ENCODE data around the gene TSSK3.
A peak's percentile ranks its signal among the peaks of the same experiment; 100 is the strongest.

Gene TSSK3

GRCh38 chr1:32362474-32363313, at the start of gene TSSK3, which contains the start of gene FAM229A:
Gene TSSK3 (plus strand): TSS chr1:32362539. CDS start chr1:32362702, 163 bp downstream.
Gene FAM229A (minus strand): TSS chr1:32362485. CDS start chr1:32362091, 394 bp downstream.
- no peak for DNase-seq

- DNase-seq: no peak
These were observed 45.4 kb upstream of the TSSK3 start for GRCh38 chr1:32316903-32317277.

GRCh38 chr1:32318127-32318869, 44.0 kb upstream of the TSSK3 start:
- no peak for DNase-seq

GRCh38 chr1:32321712-32322291, 40.5 kb upstream of the TSSK3 start:
- DNase-seq: peak; percentile 18

GRCh38 chr1:32327204-32327603, 35.1 kb upstream of the TSSK3 start:
- no peak for DNase-seq

GRCh38 chr1:32329931-32330466, 32.3 kb upstream of the TSSK3 start:
- DNase-seq: no peak

- no peak for DNase-seq
These were observed 31.7 kb upstream of the TSSK3 start for GRCh38 chr1:32330558-32331151.

GRCh38 chr1:32331549-32331948, 30.8 kb upstream of the TSSK3 start:
- no peak for DNase-seq

GRCh38 chr1:32332290-32333079, 29.9 kb upstream of the TSSK3 start:
- no peak for DNase-seq

GRCh38 chr1:32333251-32333963, 28.9 kb upstream of the TSSK3 start:
- DNase-seq: no peak

GRCh38 chr1:32334274-32334861, 28.0 kb upstream of the TSSK3 start:
- no peak for DNase-seq

GRCh38 chr1:32334864-32335534, 27.3 kb upstream of the TSSK3 start:
- DNase-seq: peak; percentile 52

GRCh38 chr1:32335535-32335789, 26.9 kb upstream of the TSSK3 start:
- no peak for DNase-seq

- peak; percentile 83 for DNase-seq
These were observed 26.3 kb upstream of the TSSK3 start, which contains the start of gene MARCKSL1 for GRCh38 chr1:32335790-32336590. Gene MARCKSL1 (minus strand): TSS chr1:32336233. CDS start chr1:32336033, 200 bp downstream.

- DNase-seq: no peak
These were observed 25.8 kb upstream of the TSSK3 start for GRCh38 chr1:32336591-32336932.

- peak; percentile 65 for DNase-seq
These were observed 25.2 kb upstream of the TSSK3 start for GRCh38 chr1:32336963-32337675.

GRCh38 chr1:32337855-32338636, 24.3 kb upstream of the TSSK3 start:
- DNase-seq: no peak

GRCh38 chr1:32338637-32339145, 23.6 kb upstream of the TSSK3 start:
- DNase-seq: no peak

Measured in stimulated activated CD4-positive, alpha-beta T cell treated with anti-CD3 and anti-CD28 coated beads, Interleukin-4, amount 100 ng/mL, for 24 hours (primary cell).